Stimulated activated CD4-positive, alpha-beta T cell treated with anti-CD3 and anti-CD28 coated beads, TNF-alpha, amount 100 ng/mL, for 48 hours (primary cell): Measurements from ENCODE around the gene NDUFV3.
A peak's percentile ranks its signal among the peaks of the same experiment; 100 is the strongest.
"Not testable (repeated sequence)": the region's sequence is repeated elsewhere in the genome, so short reads cannot be mapped to it uniquely, and the experiment has no call there.

Experiments used
- DNase-seq, 3 donors: peaks; one replicate each; pipeline ENCODE4 v3.0.0-alpha.2; 2020; ENCODE audit warnings: low read depth in 3 of 3

Gene NDUFV3

GRCh38 chr21:42892931-42893755, at the start of gene NDUFV3:
Gene NDUFV3 (plus strand): TSS chr21:42893309. CDS start chr21:42893334, 25 bp downstream.
- peak; percentile 99 to 100 (median 100) for DNase-seq

GRCh38 chr21:42844411-42845113, 48.5 kb upstream of the NDUFV3 start:
- no peak for DNase-seq

GRCh38 chr21:42845296-42845965, 47.7 kb upstream of the NDUFV3 start:
- no peak for DNase-seq

- DNase-seq, result no peak
Observed at GRCh38 chr21:42846221-42846620, 46.9 kb upstream of the NDUFV3 start.

- DNase-seq, result no peak
Observed at GRCh38 chr21:42847051-42847707, 45.9 kb upstream of the NDUFV3 start.

GRCh38 chr21:42847726-42848125, 45.4 kb upstream of the NDUFV3 start:
- no peak for DNase-seq

GRCh38 chr21:42848144-42848931, 44.8 kb upstream of the NDUFV3 start:
- not testable (repeated sequence) for DNase-seq

- DNase-seq, result no peak
Observed at GRCh38 chr21:42848932-42849758, 44.0 kb upstream of the NDUFV3 start.

- DNase-seq, result no peak
Observed at GRCh38 chr21:42849759-42850412, 43.2 kb upstream of the NDUFV3 start.

GRCh38 chr21:42850463-42850862, 42.6 kb upstream of the NDUFV3 start:
- no peak for DNase-seq

- DNase-seq, result no peak
Observed at GRCh38 chr21:42850866-42851391, 42.2 kb upstream of the NDUFV3 start.

- DNase-seq, result no peak
Observed at GRCh38 chr21:42851812-42852665, 41.1 kb upstream of the NDUFV3 start.

- no peak for DNase-seq
Observed at GRCh38 chr21:42852925-42853570, 40.1 kb upstream of the NDUFV3 start.

- no peak for DNase-seq
Observed at GRCh38 chr21:42853621-42854020, 39.5 kb upstream of the NDUFV3 start.

GRCh38 chr21:42854246-42855010, 38.7 kb upstream of the NDUFV3 start:
- DNase-seq, result no peak

- DNase-seq, result no peak
Observed at GRCh38 chr21:42855171-42855936, 37.8 kb upstream of the NDUFV3 start.
